Ecto neural progenitor cell (in vitro differentiated cells): ENCODE data around the gene COA1.
"Not testable (repeated sequence)": the region's sequence is repeated elsewhere in the genome, so short reads cannot be mapped to it uniquely, and the experiment has no call there.

Source experiments
- DNase-seq: peaks from one replicate; pipeline ENCODE4 v3.0.0-alpha.2; 2018; ENCODE audit warnings: low spot score

Gene COA1

GRCh38 chr7:43628431-43628830 lies 100.9 kb downstream of the COA1 start:
- DNase-seq: no peak

GRCh38 chr7:43627798-43628197 lies 101.5 kb downstream of the COA1 start:
- not testable (repeated sequence) for DNase-seq

DNA sequence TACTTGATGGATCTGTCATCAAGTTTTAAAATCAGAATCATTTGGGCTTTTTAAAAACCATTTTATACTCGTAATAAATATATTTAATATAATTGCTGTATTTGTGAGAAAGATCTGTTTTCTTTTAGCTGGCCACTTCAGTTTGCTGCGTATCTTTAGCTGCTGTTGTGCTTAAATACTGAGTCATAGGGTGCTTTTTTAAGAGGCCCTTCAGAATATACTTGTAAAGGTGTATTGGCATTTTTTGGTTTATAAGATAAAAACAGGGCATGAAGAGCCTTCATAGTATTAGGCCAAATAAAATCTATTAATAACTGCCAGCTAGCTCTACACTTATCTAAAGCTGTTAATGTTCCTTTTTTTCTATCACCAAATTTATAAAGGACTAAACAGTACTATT lies 102.6 kb downstream of the COA1 start:
- no peak for DNase-seq

DNA sequence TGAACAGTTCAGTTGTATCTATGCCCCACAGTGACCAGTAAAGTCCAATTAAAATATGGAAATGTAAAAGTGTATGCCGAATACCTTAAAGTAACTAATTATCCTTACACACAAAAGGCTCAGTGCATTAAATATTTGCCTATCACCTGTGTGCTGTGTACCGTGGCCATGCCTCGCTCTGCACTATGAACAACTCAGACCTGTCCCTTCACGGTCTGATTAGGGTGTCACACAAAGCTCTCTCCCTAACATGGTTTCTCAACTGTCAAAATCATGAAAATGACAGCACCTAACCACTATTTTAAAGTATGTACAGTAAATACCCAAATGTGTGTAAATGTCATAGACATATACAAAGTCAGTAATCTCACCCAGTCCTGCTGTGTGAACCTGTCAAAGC lies 103.3 kb downstream of the COA1 start:
- no peak for DNase-seq

- no peak for DNase-seq
Observed at GRCh38 chr7:43625453-43625852, 103.9 kb downstream of the COA1 start.

DNA sequence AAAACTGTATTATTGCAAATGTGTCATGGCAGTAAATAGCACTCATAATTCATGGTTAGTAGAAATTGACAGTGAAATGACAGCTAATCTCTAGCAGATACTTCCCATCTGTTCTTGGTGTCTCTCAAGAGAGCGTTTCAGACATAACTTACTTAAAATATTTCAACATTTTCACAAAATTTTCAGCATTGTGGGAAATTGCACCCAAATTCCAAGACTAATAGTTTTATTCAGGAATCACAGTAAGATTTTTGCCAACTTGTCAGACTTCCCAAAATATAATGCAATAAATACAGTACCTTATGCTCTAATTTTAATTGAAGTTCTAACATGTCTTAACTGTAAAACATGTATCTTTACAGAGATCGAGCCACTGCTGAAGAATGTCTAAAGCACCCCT lies 105.2 kb downstream of the COA1 start:
- DNase-seq: no peak

DNA sequence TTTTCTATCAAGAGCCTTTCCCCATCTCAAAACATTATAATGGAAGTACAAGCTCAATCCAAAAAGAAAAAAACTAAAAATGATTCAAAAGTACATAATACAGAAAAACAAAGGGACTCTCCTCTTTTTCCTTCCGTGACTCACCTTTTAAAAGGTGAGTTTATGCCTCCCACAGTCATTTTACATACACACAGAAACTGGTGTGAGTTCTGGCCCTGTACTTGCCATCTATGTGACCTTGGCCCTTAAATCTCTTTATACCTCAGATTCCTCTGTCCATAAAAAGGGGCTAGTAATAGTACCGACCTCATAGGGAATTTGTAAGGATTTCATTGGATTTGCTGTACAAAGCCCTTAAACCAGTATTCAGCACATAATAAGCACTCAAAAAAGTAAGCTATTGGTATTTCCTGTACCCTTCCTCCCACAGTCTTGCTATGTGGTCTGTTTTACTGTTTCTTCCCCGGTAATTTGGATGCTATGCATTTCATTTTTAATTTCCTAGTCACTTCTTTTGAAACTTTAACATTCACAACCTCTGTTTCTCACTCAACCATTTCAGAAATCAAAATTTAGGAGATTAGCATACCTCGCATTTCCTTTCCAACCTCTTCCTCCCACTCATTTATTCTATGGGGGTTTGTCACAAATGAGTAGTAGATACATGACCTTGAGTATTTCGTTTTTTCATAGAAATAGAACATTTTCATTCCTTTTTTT lies 107.4 kb downstream of the COA1 start:
- DNase-seq: no peak

DNA sequence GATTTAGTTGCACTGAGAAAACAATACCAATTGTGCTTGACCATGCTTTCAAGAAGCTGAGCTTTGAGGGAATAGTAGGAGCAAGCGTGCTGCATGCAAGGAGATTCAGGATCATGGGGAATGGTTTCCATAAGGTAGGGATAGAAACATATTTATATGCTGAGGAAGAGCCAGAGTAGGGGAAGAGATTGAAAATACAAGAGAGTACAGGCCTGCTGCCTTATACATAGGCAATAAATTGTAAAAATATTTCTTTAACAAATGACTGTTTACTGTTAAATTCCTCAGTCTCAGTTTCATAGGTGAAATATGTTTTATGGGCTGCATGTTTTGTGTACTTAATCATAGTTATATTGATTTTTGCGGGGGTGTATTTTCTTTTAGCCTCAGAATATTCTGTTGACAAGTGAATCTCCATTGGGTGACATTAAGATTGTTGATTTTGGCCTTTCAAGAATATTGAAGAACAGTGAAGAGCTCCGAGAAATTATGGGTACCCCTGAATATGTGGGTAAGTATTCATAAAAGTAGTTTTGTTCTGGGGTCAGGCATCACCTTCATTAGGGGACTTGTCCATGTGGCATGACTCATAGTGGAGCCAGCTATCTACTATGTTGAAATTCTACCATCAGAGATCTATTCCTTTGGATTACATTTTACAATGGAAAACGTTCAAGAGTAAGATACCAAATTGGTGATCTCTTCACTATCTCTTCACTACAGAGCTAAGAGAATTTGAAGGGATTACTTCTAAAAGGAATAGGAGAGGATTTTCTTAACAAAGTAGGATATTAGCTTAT lies 109.9 kb downstream of the COA1 start:
- no peak for DNase-seq

- DNase-seq: no peak
Observed at GRCh38 chr7:43618073-43618472, 111.2 kb downstream of the COA1 start.

DNA sequence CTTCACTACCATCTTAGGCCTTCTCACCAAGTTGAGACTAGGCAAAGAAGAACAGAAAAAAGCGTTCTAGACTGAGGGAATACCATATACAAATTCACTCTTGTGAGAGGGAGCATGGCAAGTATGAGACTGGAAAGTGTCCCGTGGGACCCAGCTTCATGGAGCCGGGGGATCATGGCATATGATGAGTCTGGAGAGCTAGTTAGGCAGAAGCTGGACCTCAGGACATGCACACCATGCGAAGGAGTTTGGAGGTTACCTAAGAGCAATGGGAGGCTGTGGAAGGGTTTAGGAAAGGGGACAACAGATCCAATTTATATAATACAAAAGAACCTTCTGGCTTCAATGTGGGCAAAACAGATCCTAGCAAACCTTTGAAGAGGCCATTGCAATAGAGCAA lies 112.3 kb downstream of the COA1 start:
- DNase-seq: no peak

DNA sequence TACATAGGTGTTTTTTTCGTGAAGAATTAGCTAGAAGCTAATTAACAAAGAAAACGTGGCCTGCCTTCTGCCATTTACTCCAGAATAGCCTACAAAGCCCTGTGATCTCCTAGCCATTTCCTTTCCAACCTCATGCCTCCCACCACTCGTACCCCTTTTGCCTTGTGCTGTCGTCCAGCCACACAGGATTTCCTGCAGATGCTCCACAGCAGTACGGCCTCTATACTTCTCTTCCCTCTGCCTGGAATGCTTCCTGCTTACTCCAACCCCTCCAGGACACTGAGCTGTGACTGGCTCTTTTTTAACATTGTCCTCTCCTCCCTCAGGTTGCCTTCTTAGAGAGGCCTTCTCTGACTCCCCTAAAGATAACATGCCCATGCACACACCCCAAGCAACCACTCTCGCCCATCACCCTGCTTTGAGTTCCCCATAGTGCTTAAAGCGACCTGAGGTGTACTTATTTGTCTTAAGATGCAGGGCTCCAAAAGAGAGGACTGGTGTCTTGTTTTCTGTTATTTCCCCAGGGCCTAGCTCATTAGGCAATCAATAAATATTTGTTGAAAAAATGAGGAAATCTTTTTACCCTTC lies 113.7 kb downstream of the COA1 start:
- no peak for DNase-seq

DNA sequence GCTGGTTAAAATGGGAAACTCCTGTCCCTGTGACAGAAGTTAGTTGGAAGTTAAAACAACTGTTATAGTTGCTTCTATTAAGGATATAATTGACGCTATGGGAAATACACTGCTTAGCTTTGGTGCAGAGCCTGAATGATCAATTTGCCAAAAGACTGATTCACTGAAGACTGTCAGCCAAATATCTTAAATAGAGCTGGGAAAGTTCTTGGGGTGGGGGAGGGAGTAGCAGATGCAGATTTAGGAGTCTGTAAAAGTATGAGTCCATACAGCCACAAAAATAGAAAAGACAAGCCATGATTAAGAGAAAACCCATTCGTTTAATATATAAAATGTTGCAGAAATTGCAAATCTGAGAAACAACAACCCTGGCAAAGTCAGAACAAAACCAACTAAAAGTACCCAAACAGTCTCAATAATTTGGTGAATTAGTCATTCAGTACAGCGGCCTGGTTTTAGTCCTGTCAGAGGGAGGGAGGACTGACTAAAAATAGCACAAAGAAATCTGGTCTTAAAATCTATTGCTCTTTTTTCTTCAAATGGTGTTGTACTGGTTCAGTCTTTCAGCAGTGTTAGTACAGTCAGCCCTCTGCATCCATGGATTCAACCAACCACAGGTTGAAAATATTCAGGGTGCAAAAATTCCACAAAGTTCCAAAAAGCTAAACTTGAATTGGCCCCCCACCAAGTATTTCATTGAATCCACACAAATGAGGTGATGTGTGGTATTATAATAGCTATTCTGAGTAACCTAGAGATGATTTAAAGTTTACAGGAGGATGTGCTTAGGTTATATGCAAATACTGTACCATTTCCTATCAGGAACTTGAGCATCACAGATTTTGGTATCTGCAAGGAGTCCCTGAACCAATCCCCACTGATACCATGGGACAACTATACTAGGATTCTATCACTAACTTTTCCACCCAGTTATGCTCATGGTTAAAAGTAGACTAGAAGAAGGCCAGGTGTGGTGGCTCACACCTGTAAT lies 116.4 kb downstream of the COA1 start:
- DNase-seq: no peak

- no peak for DNase-seq
Observed at GRCh38 chr7:43612128-43612527, 117.2 kb downstream of the COA1 start.

- no peak for DNase-seq
Observed at GRCh38 chr7:43609097-43609496, 120.2 kb downstream of the COA1 start.

DNA sequence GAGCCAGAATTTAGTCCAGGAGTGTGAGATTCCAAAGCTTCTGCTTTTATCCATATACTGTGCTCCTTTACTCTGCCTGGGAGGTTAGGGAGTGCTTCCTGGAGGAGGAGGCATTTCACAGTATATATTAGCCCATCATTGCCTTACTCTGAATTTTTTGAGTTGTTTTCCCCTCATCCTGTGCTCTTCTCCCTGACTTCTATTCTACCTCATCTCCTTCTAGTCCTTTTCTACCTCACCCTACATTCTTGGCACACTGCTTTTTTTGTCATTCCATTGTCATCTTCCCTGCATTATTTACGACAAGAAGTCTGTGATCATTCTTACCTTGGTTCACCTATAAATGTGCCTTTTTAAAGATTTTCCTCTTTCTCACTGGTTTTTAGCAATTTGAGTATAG lies 125.1 kb downstream of the COA1 start:
- no peak for DNase-seq

DNA sequence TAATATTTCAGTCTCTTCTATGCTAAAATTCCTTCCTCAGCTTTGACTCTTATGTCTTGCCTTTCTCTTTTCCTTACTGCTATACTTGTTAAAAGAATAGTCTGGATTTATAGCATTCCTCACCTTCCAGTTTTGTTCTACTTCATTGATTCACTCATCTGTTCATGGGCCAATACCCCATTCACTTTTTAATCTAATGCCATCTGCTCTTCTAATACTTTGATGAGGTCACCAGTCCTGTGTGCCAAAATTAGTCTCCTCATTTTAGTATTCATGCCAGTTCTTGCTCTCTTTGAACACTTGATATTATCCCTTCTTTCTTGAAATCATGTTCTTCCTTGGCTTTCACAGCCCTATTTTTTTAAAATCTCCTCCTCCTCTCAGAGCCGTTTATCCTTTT lies 127.1 kb downstream of the COA1 start:
- no peak for DNase-seq

GRCh38 chr7:43600056-43600455 lies 129.3 kb downstream of the COA1 start:
- no peak for DNase-seq

- DNase-seq: not testable (repeated sequence)
Observed at GRCh38 chr7:43596426-43596825, 132.9 kb downstream of the COA1 start.

DNA sequence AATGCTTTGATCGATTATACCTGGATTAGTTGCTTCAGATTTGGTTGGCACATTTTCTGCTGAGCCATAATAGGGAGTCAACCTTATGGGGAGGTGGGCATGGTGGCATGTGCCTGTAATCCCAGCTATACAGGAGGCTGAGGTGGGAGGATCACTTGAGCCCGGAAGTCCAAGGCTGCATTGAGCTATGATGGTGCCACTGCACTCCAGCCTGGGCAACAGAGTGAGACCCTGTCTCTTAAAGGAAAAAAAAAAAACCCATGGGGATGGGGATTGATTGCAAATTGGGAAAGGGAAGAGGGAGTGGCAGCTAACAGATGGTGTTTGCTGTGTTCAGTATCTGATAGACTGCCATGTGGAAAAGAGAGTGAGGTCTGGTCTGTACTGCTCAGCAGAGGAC lies 135.3 kb downstream of the COA1 start:
- DNase-seq: no peak

- DNase-seq: no peak
Observed at GRCh38 chr7:43593010-43593409, 136.3 kb downstream of the COA1 start.

- no peak for DNase-seq
Observed at GRCh38 chr7:43592326-43592725, 137.0 kb downstream of the COA1 start.

- no peak for DNase-seq
Observed at GRCh38 chr7:43591558-43592180, 137.7 kb downstream of the COA1 start.
